B cell (primary cell): Measurements from ENCODE around the gene KNOP1. TPM values are rescaled to one million over a fixed set of nuclear protein-coding genes. Genes with fewer than 3 reads are reported as not detected.

ENCODE experiments used
- ATAC-seq: fragments of 200-7000 bp; cut with Tn5 transposase; one replicate; pipeline ENCODE4 v1.10.0; 2021; ENCODE audit warnings: low read depth, mild to moderate bottlenecking, moderate number of reproducible peaks, moderate library complexity
- CTCF ChIA-PET: fragments of 350-600 bp; sonication (Branson Sonifier 250); formaldehyde crosslinking; loops from one replicate; lab custom pipeline; 2021; ENCODE audit warnings: antibody characterized with exemption, inconsistent platforms; lab: Charles Lee
- POLR2A ChIA-PET: fragments of 350-600 bp; sonication (Branson Sonifier 250); formaldehyde crosslinking; loops from one replicate; lab custom pipeline; 2021; ENCODE audit warnings: antibody characterized with exemption; lab: Charles Lee
- DNase-seq: peaks from one replicate; pipeline ENCODE4 v3.0.0; 2013
- H2AFZ ChIP-seq: 2 replicates; pipeline ENCODE4 v1.6.1; 2012; ENCODE audit warnings: mild to moderate bottlenecking, low read depth, low read length; ENCODE audit not compliant: insufficient read depth, poor library complexity, severe bottlenecking
- H3K27ac ChIP-seq, 2 donors: 1 replicate in 1 of 2; 2 replicates in 1 of 2; pipeline ENCODE4 v1.5.1; 2012 to 2013; ENCODE audit warnings: low read length in 2 of 2, mild to moderate bottlenecking in 2 of 2, moderate library complexity in 1 of 2
- H3K27me3 ChIP-seq, 4 experiments: fragments of 200-600 bp in 1 of 4; sonication (generic) in 1 of 4; replicated peaks in 1 of 4; 1 replicate in 2 of 4; 2 replicates in 2 of 4; pipeline versions ENCODE4 v1.6.1 to v1.7.0; 2013 to 2016; ENCODE audit warnings: low read length in 3 of 4, mild to moderate bottlenecking in 2 of 4, mixed read lengths in 1 of 4, moderate library complexity in 1 of 4; ENCODE audit not compliant: insufficient read depth in 4 of 4, control insufficient read depth in 3 of 4; ENCODE audit errors: control extremely low read depth in 1 of 4
- H3K36me3 ChIP-seq, 2 experiments: replicated peaks in 1 of 2; 1 replicate in 1 of 2; 2 replicates in 1 of 2; pipeline versions ENCODE4 v1.6.1 to v1.7.1; 2013; ENCODE audit warnings: low read length in 1 of 2; ENCODE audit not compliant: insufficient read depth in 2 of 2, control insufficient read depth in 1 of 2; ENCODE audit errors: control extremely low read depth in 1 of 2, extremely low read depth in 1 of 2
- H3K4me1 ChIP-seq, 2 donors: fragments of 200-600 bp in 1 of 2; sonication (generic) in 1 of 2; 1 replicate in 1 of 2; 2 replicates in 1 of 2; pipeline versions ENCODE4 v1.5.1 to v1.6.1; 2013 to 2017; ENCODE audit warnings: low read length in 2 of 2; ENCODE audit not compliant: control insufficient read depth in 2 of 2, insufficient read depth in 2 of 2
- H3K4me2 ChIP-seq: replicated peaks from 2 replicates; pipeline ENCODE3; 2012; ENCODE audit warnings: mild to moderate bottlenecking, low read depth, low read length; ENCODE audit not compliant: poor library complexity, severe bottlenecking
- H3K4me3 ChIP-seq, 5 experiments: fragments of 200-600 bp in 1 of 5; sonication (generic) in 1 of 5; 1 replicate in 3 of 5; 2 replicates in 2 of 5; pipeline versions ENCODE4 v1.5.1 to v1.7.0; 2011 to 2016; ENCODE audit warnings: low read length in 4 of 5, mild to moderate bottlenecking in 4 of 5, low read depth in 2 of 5, control low read depth in 1 of 5, moderate library complexity in 1 of 5; ENCODE audit not compliant: insufficient read depth in 1 of 5; ENCODE audit errors: control extremely low read depth in 1 of 5, extremely low read depth in 1 of 5
- H3K79me2 ChIP-seq: fragments of 200-600 bp; sonication (generic); one replicate; pipeline ENCODE4 v1.6.0; 2016; ENCODE audit warnings: low read length; ENCODE audit not compliant: control insufficient read depth, insufficient read depth
- H3K9ac ChIP-seq: fragments of 200-600 bp; sonication (generic); 2 replicates; pipeline ENCODE4 v1.6.1; 2017; ENCODE audit warnings: mild to moderate bottlenecking, low read length, moderate library complexity
- H3K9me3 ChIP-seq, 3 donors: one replicate each; pipeline versions ENCODE4 v1.6.1 to v1.7.1; 2013; ENCODE audit warnings: low read length in 2 of 3; ENCODE audit not compliant: control insufficient read depth in 2 of 3, insufficient read depth in 1 of 3; ENCODE audit errors: control extremely low read depth in 1 of 3
- H4K20me1 ChIP-seq: 2 replicates; pipeline ENCODE4 v1.6.0; 2012; ENCODE audit warnings: mild to moderate bottlenecking, low read length; ENCODE audit not compliant: insufficient read depth, control insufficient read depth, poor library complexity, severe bottlenecking
- H3K27ac Mint-ChIP-seq: one replicate; pipeline ENCODE4 v1.8.0; 2021; ENCODE audit warnings: mixed read lengths
- H3K27me3 Mint-ChIP-seq: one replicate; pipeline ENCODE4 v1.8.0; 2021; ENCODE audit warnings: mixed read lengths
- H3K4me1 Mint-ChIP-seq: one replicate; pipeline ENCODE4 v1.8.0; 2021; ENCODE audit warnings: mixed read lengths
- H3K4me3 Mint-ChIP-seq: one replicate; pipeline ENCODE4 v1.8.0; 2021; ENCODE audit warnings: mixed read lengths
- H3K9me3 Mint-ChIP-seq: one replicate; pipeline ENCODE4 v1.8.0; 2022; ENCODE audit warnings: mixed read lengths; ENCODE audit not compliant: insufficient read depth
- CTCF ChIP-seq: fragments of 200-600 bp; IDR thresholded peaks from one replicate; pipeline ENCODE4 v1.8.0; 2022; ENCODE audit warnings: antibody characterized with exemption, mild to moderate bottlenecking
- EZH2 ChIP-seq: IDR thresholded peaks from 2 replicates; pipeline ENCODE4 v1.6.1; 2012; ENCODE audit warnings: borderline replicate concordance, low read depth, mild to moderate bottlenecking, moderate library complexity, low read length; ENCODE audit not compliant: insufficient read depth, poor library complexity, severe bottlenecking
- WGBS: methylation state at CpG from one replicate; pipeline ENCODE4 v1.1.5; 2013; ENCODE audit warnings: missing lambda C conversion rate; ENCODE audit not compliant: insufficient coverage; 5-methylcytosine and 5-hydroxymethylcytosine counted together
- intact Hi-C: fragments of 100-400 bp; cut with micrococcal nuclease; formaldehyde crosslinking; loops from one replicate; pipeline ENCODE4 v1.10.0; 2022
- polyA plus RNA-seq: library from polyadenylated mRNA; depleted of rRNA; stranded (reverse); fragments of >200 nt; gene quantifications from 2 replicates; pipeline ENCODE4 v1.2.3, GENCODE V29; 2012
- total RNA-seq, 2 donors: library from RNA; stranded (reverse); fragments of 120-200 nt in 1 of 2; gene quantifications; 1 replicate in 1 of 2; 2 replicates in 1 of 2; pipeline versions ENCODE4 v1.2.3 to v1.2.4, GENCODE V29; 2013 to 2022

KNOP1 gene
- total and polyA plus RNA-seq, 2 donors (not counting 1 experiment from before 2014, with no cell fraction given), result 1.6 to 16.9 TPM

- no peak for TF ChIP-seq EZH2
- no peak for TF ChIP-seq CTCF
- no peaks in the 10 kb centered on the region for H3K27me3 ChIP-seq
- peaks cover 14% of the 10 kb centered on the region for H3K79me2 ChIP-seq
- 90% methylated on average over 14 of the region's 18 CpGs for WGBS
- H3K9ac ChIP-seq, result no peak overlapping the region
- H3K27me3 Mint-ChIP-seq, result no peaks in the 10 kb centered on the region
- H3K4me3 Mint-ChIP-seq, result no peak overlapping the region
- H3K9me3 Mint-ChIP-seq, result no peaks in the 10 kb centered on the region
- H3K27ac ChIP-seq, result no peak overlapping the region
- H3K4me1 ChIP-seq, result no peaks in the 10 kb centered on the region
- no peak overlapping the region for H3K4me3 ChIP-seq
- ChIA-PET CTCF (no interaction called here), POLR2A (interaction anchor here (0.6 kb wide), 1 partner anchor 16 kb away, joined by 3 read pairs; no protein-coding TSS in a partner anchor)
- intact Hi-C loops, result no loop called here
- peaks cover 0 to 66% of the 10 kb centered on the region in 2 experiments for H3K36me3 ChIP-seq
- H2AFZ ChIP-seq, result no peak overlapping the region
- no peak overlapping the region for H3K27ac Mint-ChIP-seq
- DNase-seq (no peak), ATAC-seq (no peak)
- H3K4me1 Mint-ChIP-seq, result no peaks in the 10 kb centered on the region
- peaks cover 12% of the 10 kb centered on the region for H4K20me1 ChIP-seq
- no peak overlapping the region for H3K4me2 ChIP-seq
- no peaks in the 10 kb centered on the region for H3K9me3 ChIP-seq
These were observed 9.5 kb downstream of the KNOP1 start for GRCh38 chr16:19708296-19709205.
